Measurements from ENCODE around the gene FAIM2.
A peak's percentile ranks its signal among the peaks of the same experiment; 100 is the strongest.

The FAIM2 gene

GRCh38 chr12:49888461-49889151 lies 15.1 kb downstream of the FAIM2 start:
- no peak for TF ChIP-seq ZFX (IDR thresholded peaks at IDR 0.05; ENCODE audit: borderline replicate concordance)
- TF ChIP-seq, protein P1, sequence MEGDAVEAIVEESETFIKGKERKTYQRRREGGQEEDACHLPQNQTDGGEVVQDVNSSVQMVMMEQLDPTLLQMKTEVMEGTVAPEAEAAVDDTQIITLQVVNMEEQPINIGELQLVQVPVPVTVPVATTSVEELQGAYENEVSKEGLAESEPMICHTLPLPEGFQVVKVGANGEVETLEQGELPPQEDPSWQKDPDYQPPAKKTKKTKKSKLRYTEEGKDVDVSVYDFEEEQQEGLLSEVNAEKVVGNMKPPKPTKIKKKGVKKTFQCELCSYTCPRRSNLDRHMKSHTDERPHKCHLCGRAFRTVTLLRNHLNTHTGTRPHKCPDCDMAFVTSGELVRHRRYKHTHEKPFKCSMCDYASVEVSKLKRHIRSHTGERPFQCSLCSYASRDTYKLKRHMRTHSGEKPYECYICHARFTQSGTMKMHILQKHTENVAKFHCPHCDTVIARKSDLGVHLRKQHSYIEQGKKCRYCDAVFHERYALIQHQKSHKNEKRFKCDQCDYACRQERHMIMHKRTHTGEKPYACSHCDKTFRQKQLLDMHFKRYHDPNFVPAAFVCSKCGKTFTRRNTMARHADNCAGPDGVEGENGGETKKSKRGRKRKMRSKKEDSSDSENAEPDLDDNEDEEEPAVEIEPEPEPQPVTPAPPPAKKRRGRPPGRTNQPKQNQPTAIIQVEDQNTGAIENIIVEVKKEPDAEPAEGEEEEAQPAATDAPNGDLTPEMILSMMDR (IDR thresholded peaks at IDR 0.05): 0 out of 2 replicates have a peak, but pooled peaks have one; percentile 9
- peak overlapping the region; percentile 87 for H3K27ac ChIP-seq

DNA sequence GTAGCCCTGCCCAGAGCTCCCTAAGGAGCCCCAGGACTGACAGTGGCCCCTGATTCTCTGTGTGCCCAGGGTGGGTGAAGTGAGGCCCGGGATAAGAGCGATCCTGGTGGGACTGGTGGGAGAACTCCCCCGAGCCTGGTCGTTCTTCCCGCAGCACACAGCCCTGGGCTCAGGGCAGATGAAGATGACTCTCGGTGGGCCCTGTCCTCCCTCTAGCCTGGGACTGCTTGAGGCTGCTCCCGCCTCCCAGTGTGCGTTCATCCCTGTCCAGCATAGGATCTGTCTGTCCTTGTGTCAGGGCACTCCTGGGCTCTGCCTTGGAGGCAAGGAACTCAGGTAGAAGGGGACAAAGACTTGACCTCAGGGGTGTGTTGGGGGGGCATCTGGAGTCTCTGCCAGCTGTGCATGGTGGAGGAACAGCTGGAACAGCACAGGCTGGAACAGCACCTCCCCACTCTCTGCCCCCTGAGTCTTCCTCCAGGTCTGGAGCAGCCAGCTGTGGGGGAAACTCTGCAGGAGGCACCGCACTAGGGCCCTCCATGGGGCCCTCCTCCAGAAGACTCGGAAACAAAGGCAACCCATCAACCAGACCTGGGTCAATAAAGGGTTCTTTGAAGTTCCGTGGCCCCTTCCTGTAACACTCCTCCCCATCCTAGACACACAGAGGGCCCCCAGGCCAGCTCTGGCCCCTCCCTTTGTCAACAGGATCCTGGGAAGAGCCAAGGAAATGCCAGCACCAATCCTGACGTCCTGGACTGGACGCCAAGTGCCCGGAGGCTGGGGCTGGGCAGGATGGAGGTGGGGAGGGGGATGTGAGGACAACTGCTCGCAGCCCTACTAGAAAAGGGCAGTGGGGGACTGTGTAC lies 15.9 kb downstream of the FAIM2 start:
- H3K27ac ChIP-seq: peak overlapping the region; percentile 87
- TF ChIP-seq, protein P1 (IDR thresholded peaks at IDR 0.05): no peak
- no peak for TF ChIP-seq ZFX (IDR thresholded peaks at IDR 0.05; ENCODE audit: borderline replicate concordance)

- H3K27ac ChIP-seq: peak overlapping the region; percentile 87
Measured at GRCh38 chr12:49887091-49887490, 16.6 kb downstream of the FAIM2 start.

GRCh38 chr12:49885663-49886461 lies 17.8 kb downstream of the FAIM2 start:
- TF ChIP-seq, protein P1 (IDR thresholded peaks at IDR 0.05): no peak
- TF ChIP-seq ZFX (IDR thresholded peaks at IDR 0.05; ENCODE audit: borderline replicate concordance): no peak
- peak overlapping the region; percentile 26; the same call in 1 of the 2 replicates for H3K27ac ChIP-seq

More at GRCh38 chr12:49887091-49887490, 16.6 kb downstream of the FAIM2 start:
- TF ChIP-seq ZFX (IDR thresholded peaks at IDR 0.05; ENCODE audit: borderline replicate concordance): no peak
- TF ChIP-seq, protein P1 (IDR thresholded peaks at IDR 0.05): no peak

DNA sequence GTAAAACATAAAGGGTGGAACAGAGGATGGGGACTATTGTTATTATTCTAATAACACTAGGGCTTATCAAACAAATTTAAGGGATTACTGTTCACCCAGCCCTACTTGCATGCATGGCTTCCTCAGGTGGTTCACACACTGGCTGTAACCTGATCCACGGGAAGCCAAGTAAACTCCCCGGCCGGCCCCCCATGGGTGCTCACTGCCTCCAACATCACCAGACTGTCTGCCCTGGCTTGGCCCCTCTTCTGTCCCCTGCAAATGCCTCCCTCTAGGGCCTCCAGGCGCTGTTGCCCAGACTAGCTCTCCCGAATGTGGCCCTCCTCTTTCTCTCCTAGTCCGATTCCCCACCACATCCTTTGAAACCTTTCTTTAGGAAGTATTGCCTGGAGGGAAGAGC lies 18.6 kb downstream of the FAIM2 start:
- H3K27ac ChIP-seq: peak overlapping the region; percentile 26; the same call in 1 of the 2 replicates
- TF ChIP-seq ZFX (IDR thresholded peaks at IDR 0.05; ENCODE audit: borderline replicate concordance): no peak
- TF ChIP-seq, protein P1 (IDR thresholded peaks at IDR 0.05): no peak

GRCh38 chr12:49882851-49883464 lies 20.7 kb downstream of the FAIM2 start:
- H3K27ac ChIP-seq: no peak overlapping the region

More at GRCh38 chr12:49882851-49883464, 20.7 kb downstream of the FAIM2 start:
- TF ChIP-seq, protein P1 (IDR thresholded peaks at IDR 0.05): no peak
- no peak for TF ChIP-seq ZFX (IDR thresholded peaks at IDR 0.05; ENCODE audit: borderline replicate concordance)
